HG02884 (cell line): ENCODE results near the gene FMR1NB.

Experiments
- ATAC-seq: cut with Tn5 transposase; IDR thresholded peaks from one replicate; pipeline ENCODE4 v1.9.1; 2021; ENCODE audit warnings: mild to moderate bottlenecking, moderate library complexity; ENCODE audit not compliant: unreplicated experiment

The FMR1NB gene

GRCh38 chrX:147981038-147981752, at the start of gene FMR1NB:
FMR1NB (plus strand) TSS chrX:147981337; CDS start chrX:147981403, 66 bp downstream.
- ATAC-seq = no peak

- no peak for ATAC-seq
Measured at GRCh38 chrX:147933815-147934214, 47.3 kb upstream of the FMR1NB start.

GRCh38 chrX:147935156-147935758, 45.9 kb upstream of the FMR1NB start:
- no peak for ATAC-seq

- ATAC-seq = no peak
Measured at GRCh38 chrX:147945286-147945685, 35.9 kb upstream of the FMR1NB start.

- no peak for ATAC-seq
Measured at GRCh38 chrX:147948531-147948930, 32.6 kb upstream of the FMR1NB start.

GRCh38 chrX:147950352-147950751, 30.8 kb upstream of the FMR1NB start:
- ATAC-seq = no peak

- ATAC-seq = no peak
Measured at GRCh38 chrX:147953976-147954375, 27.2 kb upstream of the FMR1NB start.

- ATAC-seq = no peak
Measured at GRCh38 chrX:147957291-147957690, 23.8 kb upstream of the FMR1NB start.

- ATAC-seq = no peak
Measured at GRCh38 chrX:147958291-147958690, 22.8 kb upstream of the FMR1NB start.

- no peak for ATAC-seq
Measured at GRCh38 chrX:147960722-147961121, 20.4 kb upstream of the FMR1NB start.

GRCh38 chrX:147962476-147962875, 18.7 kb upstream of the FMR1NB start:
- no peak for ATAC-seq

- ATAC-seq = no peak
Measured at GRCh38 chrX:147978931-147979330, 2.2 kb upstream of the FMR1NB start.

- ATAC-seq = no peak
Measured at GRCh38 chrX:148020329-148020728, 39.2 kb downstream of the FMR1NB start.

GRCh38 chrX:148024425-148025148, 43.5 kb downstream of the FMR1NB start:
- ATAC-seq = peak; percentile 95

GRCh38 chrX:148035380-148035779, 54.2 kb downstream of the FMR1NB start:
- ATAC-seq = no peak

GRCh38 chrX:148037020-148037419, 55.9 kb downstream of the FMR1NB start:
- no peak for ATAC-seq

- no peak for ATAC-seq
Measured at GRCh38 chrX:148043271-148043855, 62.2 kb downstream of the FMR1NB start.

- ATAC-seq = no peak
Measured at GRCh38 chrX:148047200-148047599, 66.1 kb downstream of the FMR1NB start.

GRCh38 chrX:148049441-148049840, 68.3 kb downstream of the FMR1NB start:
- no peak for ATAC-seq

- no peak for ATAC-seq
Measured at GRCh38 chrX:148051973-148052372, 70.8 kb downstream of the FMR1NB start.

- ATAC-seq = no peak
Measured at GRCh38 chrX:148067285-148067684, 86.1 kb downstream of the FMR1NB start.
